GM12878 (cell line): ENCODE data around the gene LRRK1. TPM values are rescaled to one million over a fixed set of nuclear protein-coding genes. Genes with fewer than 3 reads are reported as not detected.

Experiments used
- ATAC-seq: fragments of 200-7000 bp; cut with Tn5 transposase; 3 replicates; pipeline ENCODE4 v1.9.1; 2020; ENCODE audit warnings: mild to moderate bottlenecking, moderate library complexity
- BruUV-seq: library from RNA; stranded (reverse); fragments of 400-500 nt; replicated peaks from 2 replicates; lab custom pipeline; 2021; lab: Mats Ljungman, UMichigan
- CTCF ChIA-PET: fragments of 300-600 bp; sonication (Branson Sonifier 250); formaldehyde crosslinking; extraction: SDS; loops from one replicate; lab custom pipeline; 2021; ENCODE audit warnings: inconsistent platforms; lab: Yijun Ruan, JAX
- POLR2A ChIA-PET: fragments of 350-600 bp; formaldehyde crosslinking; extraction: SDS; loops from one replicate; lab custom pipeline; 2021; ENCODE audit warnings: inconsistent platforms; lab: Charles Lee
- RAD21 ChIA-PET: fragments of 300-600 bp; sonication (Branson Sonifier 250); formaldehyde crosslinking; loops from one replicate; lab custom pipeline; 2023; ENCODE audit warnings: antibody characterized with exemption; ENCODE audit not compliant: unreplicated experiment; lab: Charles Lee
- SMC1A ChIA-PET: fragments of 300-600 bp; sonication (Branson Sonifier 250); formaldehyde crosslinking; loops from one replicate; lab custom pipeline; 2023; ENCODE audit not compliant: unreplicated experiment, uncharacterized antibody; lab: Charles Lee
- DNase-seq: peaks from one replicate; pipeline ENCODE4 v3.0.0-alpha.2; 2011; ENCODE audit warnings: low read depth, low spot score
- FAIRE-seq: peaks from 3 replicates; lab custom pipeline; 2011; peaks lifted over from hg19 to GRCh38; lab: Jason Lieb, UNC
- H2AFZ ChIP-seq: 2 replicates; pipeline ENCODE4 v1.6.0; 2011; ENCODE audit warnings: low read depth, low read length, control low read depth; ENCODE audit not compliant: control insufficient read depth
- H3K27ac ChIP-seq: 2 replicates; pipeline ENCODE4 v1.5.1; 2011; ENCODE audit warnings: control low read depth; ENCODE audit not compliant: control insufficient read depth, insufficient read depth
- H3K27me3 ChIP-seq, 2 experiments: replicated peaks in 1 of 2; 2 replicates each; pipeline versions ENCODE4 v1.6.0 to v1.6.1; 2011; ENCODE audit warnings: low read length in 1 of 2; ENCODE audit not compliant: control insufficient read depth in 2 of 2, insufficient read depth in 2 of 2
- H3K36me3 ChIP-seq, 2 experiments: 2 replicates each; pipeline ENCODE4 v1.5.1; 2011; ENCODE audit warnings: low read length in 1 of 2; ENCODE audit not compliant: control insufficient read depth in 2 of 2, insufficient read depth in 2 of 2
- H3K4me1 ChIP-seq: 2 replicates; pipeline ENCODE4 v1.6.1; 2011; ENCODE audit warnings: mild to moderate bottlenecking, low read length, moderate library complexity, mixed read lengths; ENCODE audit not compliant: control insufficient read depth, insufficient read depth
- H3K4me2 ChIP-seq: 2 replicates; pipeline ENCODE4 v1.6.0; 2011; ENCODE audit warnings: control low read depth; ENCODE audit not compliant: control insufficient read depth, insufficient read depth
- H3K4me3 ChIP-seq: fragments of 200-600 bp; sonication (generic); 2 replicates; pipeline ENCODE4 v1.5.1; 2016
- H3K79me2 ChIP-seq: 2 replicates; pipeline ENCODE4 v1.6.0; 2011; ENCODE audit warnings: low read length; ENCODE audit not compliant: control insufficient read depth, insufficient read depth
- H3K9ac ChIP-seq: 2 replicates; pipeline ENCODE4 v1.8.0; 2011; ENCODE audit warnings: low read length, control low read depth, mixed read lengths; ENCODE audit not compliant: control insufficient read depth, insufficient read depth
- H3K9me3 ChIP-seq: replicated peaks from 3 replicates; pipeline ENCODE4 v1.5.1; 2011; ENCODE audit warnings: mild to moderate bottlenecking, low read length; ENCODE audit not compliant: control insufficient read depth, insufficient read depth
- H4K20me1 ChIP-seq: 2 replicates; pipeline ENCODE4 v1.6.0; 2011; ENCODE audit not compliant: control insufficient read depth, insufficient read depth
- MYB ChIP-seq: fragments of 150-350 bp; IDR thresholded peaks from 2 replicates; pipeline ENCODE4 v1.6.1; 2014; ENCODE audit warnings: mild to moderate bottlenecking, low read depth, low read length, borderline replicate concordance
- PML ChIP-seq: IDR thresholded peaks from 2 replicates; pipeline ENCODE4 v1.6.1; 2012; ENCODE audit warnings: low read length, inconsistent platforms
- SPI1 ChIP-seq: IDR thresholded peaks from 2 replicates; pipeline ENCODE4 v1.6.1; 2011; ENCODE audit warnings: low read depth, mild to moderate bottlenecking, low read length, moderate library complexity, borderline replicate concordance; ENCODE audit not compliant: insufficient read depth
- ZNF622 ChIP-seq: fragments of 450-650 bp; IDR thresholded peaks from 2 replicates; pipeline ENCODE4 v1.6.1; 2017; ENCODE audit warnings: mild to moderate bottlenecking, inconsistent platforms
- WGBS: methylation state at CpG from one replicate; pipeline ENCODE4 v1.1.6; 2016; ENCODE audit warnings: low lambda C conversion rate; ENCODE audit not compliant: insufficient replicate concordance, insufficient coverage; ENCODE audit errors: missing lambda C conversion rate; 5-methylcytosine and 5-hydroxymethylcytosine counted together
- in situ Hi-C: fragments of 300-500 bp; cut with MboI; formaldehyde crosslinking; loops from 9 replicates; pipeline ENCODE4 v1.14.3; 2018; ENCODE audit warnings: mixed read lengths
- intact Hi-C: fragments of 100-400 bp; cut with micrococcal nuclease; formaldehyde crosslinking; loops from one replicate; pipeline ENCODE4 v1.14.2; 2022; ENCODE audit not compliant: unreplicated experiment
- polyA plus RNA-seq, 11 experiments: library from polyadenylated mRNA; depleted of rRNA in 4 of 11; unstranded in 6 of 11; stranded (reverse) in 5 of 11; fragments of >200 nt; fragmentation: Nextera tagmentation in 4 of 11; fragmentation: Illumina TruSeq in 1 of 11; extraction: Ambion mirVana in 4 of 11; extraction: Trizol in 1 of 11; gene quantifications; 1 replicate in 1 of 11; 2 replicates in 10 of 11; pipeline versions ENCODE4 v1.2.1 to v1.2.3, GENCODE V29; 2011 to 2016; ENCODE audit warnings: inconsistent platforms in 2 of 11, missing spikeins in 2 of 11, low read depth in 1 of 11
- total RNA-seq, 4 experiments: library from RNA; depleted of rRNA in 3 of 4; stranded (reverse); fragments of >200 nt in 3 of 4; fragmentation: Illumina TruSeq in 1 of 4; extraction: Trizol in 1 of 4; gene quantifications; 2 replicates each; pipeline versions ENCODE4 v1.2.1 to v1.2.3, GENCODE V29; 2013 to 2021
- TF ChIP-seq, protein P1 (sequence below): fragments of 450-650 bp; IDR thresholded peaks from 2 replicates; pipeline ENCODE4 v1.6.1; 2017; ENCODE audit warnings: mild to moderate bottlenecking, low read depth, inconsistent platforms; ENCODE audit not compliant: poor library complexity, severe bottlenecking
- TF ChIP-seq, protein P2 (sequence below): fragments of 450-650 bp; IDR thresholded peaks from 2 replicates; pipeline ENCODE4 v1.6.1; 2017; ENCODE audit warnings: low read depth, mild to moderate bottlenecking, moderate library complexity
- TF ChIP-seq, protein P3 (sequence below): IDR thresholded peaks from 2 replicates; pipeline ENCODE4 v1.6.1; 2011; ENCODE audit warnings: low read depth, mild to moderate bottlenecking, low read length, moderate library complexity, borderline replicate concordance; ENCODE audit errors: extremely low read depth

The LRRK1 gene
- total and polyA plus RNA-seq, 10 of the 15 experiments (the other 5 are each of a cell fraction or from before 2014, with no cell fraction given): 2.2 to 58.3 (median 17.9) TPM

DNA sequence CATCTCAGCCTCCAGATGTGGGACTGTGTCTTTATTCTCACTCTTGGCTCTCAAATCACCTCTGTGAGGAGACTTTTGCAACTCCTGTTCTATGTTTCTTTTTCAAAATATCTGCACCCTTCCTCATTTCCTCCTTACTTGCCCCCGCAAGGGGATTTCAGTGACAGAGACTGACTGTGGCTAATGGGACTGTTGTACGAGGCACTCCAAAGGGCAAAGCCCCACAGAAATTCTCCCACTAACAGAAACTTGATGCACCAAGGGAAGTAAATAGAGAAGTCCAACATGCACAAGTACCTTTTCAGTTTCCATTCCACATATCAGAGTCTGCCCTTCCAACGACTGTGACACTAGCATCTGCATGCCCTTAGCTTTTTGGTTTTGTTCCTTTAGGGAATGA lies 69.7 kb downstream of the LRRK1 start (continued):
- TF ChIP-seq, protein P1, sequence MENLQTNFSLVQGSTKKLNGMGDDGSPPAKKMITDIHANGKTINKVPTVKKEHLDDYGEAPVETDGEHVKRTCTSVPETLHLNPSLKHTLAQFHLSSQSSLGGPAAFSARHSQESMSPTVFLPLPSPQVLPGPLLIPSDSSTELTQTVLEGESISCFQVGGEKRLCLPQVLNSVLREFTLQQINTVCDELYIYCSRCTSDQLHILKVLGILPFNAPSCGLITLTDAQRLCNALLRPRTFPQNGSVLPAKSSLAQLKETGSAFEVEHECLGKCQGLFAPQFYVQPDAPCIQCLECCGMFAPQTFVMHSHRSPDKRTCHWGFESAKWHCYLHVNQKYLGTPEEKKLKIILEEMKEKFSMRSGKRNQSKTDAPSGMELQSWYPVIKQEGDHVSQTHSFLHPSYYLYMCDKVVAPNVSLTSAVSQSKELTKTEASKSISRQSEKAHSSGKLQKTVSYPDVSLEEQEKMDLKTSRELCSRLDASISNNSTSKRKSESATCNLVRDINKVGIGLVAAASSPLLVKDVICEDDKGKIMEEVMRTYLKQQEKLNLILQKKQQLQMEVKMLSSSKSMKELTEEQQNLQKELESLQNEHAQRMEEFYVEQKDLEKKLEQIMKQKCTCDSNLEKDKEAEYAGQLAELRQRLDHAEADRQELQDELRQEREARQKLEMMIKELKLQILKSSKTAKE: no peak
- TF ChIP-seq SPI1: no peak
- TF ChIP-seq, protein P2, sequence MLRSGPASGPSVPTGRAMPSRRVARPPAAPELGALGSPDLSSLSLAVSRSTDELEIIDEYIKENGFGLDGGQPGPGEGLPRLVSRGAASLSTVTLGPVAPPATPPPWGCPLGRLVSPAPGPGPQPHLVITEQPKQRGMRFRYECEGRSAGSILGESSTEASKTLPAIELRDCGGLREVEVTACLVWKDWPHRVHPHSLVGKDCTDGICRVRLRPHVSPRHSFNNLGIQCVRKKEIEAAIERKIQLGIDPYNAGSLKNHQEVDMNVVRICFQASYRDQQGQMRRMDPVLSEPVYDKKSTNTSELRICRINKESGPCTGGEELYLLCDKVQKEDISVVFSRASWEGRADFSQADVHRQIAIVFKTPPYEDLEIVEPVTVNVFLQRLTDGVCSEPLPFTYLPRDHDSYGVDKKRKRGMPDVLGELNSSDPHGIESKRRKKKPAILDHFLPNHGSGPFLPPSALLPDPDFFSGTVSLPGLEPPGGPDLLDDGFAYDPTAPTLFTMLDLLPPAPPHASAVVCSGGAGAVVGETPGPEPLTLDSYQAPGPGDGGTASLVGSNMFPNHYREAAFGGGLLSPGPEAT: no peak
- TF ChIP-seq, protein P3, sequence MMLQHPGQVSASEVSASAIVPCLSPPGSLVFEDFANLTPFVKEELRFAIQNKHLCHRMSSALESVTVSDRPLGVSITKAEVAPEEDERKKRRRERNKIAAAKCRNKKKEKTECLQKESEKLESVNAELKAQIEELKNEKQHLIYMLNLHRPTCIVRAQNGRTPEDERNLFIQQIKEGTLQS: no peak
- no peak for TF ChIP-seq ZNF622

DNA sequence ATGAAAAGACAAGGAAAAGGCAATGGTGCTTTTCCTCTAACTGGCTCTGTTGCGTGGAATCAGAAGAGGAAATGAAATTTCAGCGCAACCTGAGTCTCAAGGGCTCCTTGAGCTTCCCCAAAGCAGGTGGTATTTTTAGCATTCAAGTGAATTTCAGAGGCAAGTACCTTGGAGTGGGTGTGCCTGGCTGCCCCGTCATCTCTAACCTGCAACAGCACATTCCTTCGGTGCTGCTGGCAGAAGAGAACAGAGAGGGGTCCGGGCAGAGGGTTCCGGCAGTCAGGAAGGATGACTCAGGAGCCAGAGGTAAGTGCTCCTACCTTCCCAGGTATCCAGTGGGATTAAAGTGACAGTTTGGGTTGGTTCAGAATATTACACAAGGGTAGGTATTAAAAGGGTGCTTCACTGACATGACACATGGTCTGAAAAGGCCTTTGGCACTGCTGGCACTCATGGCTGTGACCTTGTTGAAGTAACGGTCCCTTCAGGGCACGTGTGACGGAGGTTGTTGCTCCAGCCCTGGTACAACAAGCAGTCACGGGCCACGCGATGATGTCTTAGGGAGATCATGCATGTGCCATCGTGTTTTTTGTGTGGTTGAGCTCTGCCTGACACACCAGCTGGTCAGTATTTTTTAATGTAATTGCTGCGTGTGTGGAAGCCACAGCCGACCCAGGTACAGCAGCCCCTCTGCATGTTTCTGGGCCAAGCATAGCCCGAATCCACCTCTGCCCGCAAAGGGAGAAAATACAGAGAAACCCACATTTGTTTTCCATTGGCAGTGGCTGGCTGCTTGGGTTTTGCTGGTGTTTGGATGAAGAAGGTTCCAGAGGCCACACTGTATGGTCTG lies 75.7 kb downstream of the LRRK1 start:
- H3K9ac ChIP-seq: no peak overlapping the region
- no peak for DNase-seq
- no peaks in the 10 kb centered on the region for H4K20me1 ChIP-seq
- no peak overlapping the region for H3K27ac ChIP-seq
- H3K4me2 ChIP-seq: no peak overlapping the region
- no peak overlapping the region for H2AFZ ChIP-seq
- no peaks in the 10 kb centered on the region for H3K79me2 ChIP-seq
- no peak for FAIRE-seq
- intact Hi-C loops: no loop called here
- H3K27me3 ChIP-seq: no peaks in the 10 kb centered on the region
- BruUV-seq: no TSS peak
- no peak for TF ChIP-seq MYB
- TF ChIP-seq PML: no peak
- in situ Hi-C loops: no loop called here
- H3K9me3 ChIP-seq: no peaks in the 10 kb centered on the region; the same call in 2 of the 3 replicates
- CTCF ChIA-PET: interaction anchor here (2.1 to 19.8 kb wide), 2 partner anchors 12 to 76 kb away, joined by 10 to 567 read pairs; partner anchors contain the start of gene LRRK1
- WGBS: 80% methylated on average over 17 of the region's 17 CpGs
- POLR2A ChIA-PET: interaction anchor here (0.5 to 0.6 kb wide), 2 partner anchors 52 to 257 kb away, joined by 3 read pairs; partner anchors contain the start of gene CHSY1
- no peak for ATAC-seq
- SMC1A ChIA-PET: interaction anchor here (1.1 to 1.2 kb wide), 2 partner anchors 10 to 17 kb away, joined by 3 read pairs; no protein-coding TSS in a partner anchor
- peaks cover 6 to 25% of the 10 kb centered on the region in 2 experiments for H3K36me3 ChIP-seq
- no peak overlapping the region for H3K4me3 ChIP-seq
- RAD21 ChIA-PET: no interaction called here
- H3K4me1 ChIP-seq: peaks cover 5% of the 10 kb centered on the region; the same call in 1 of the 2 replicates
